H9 (cell line): ENCODE results near the gene C6orf52. TPM values are rescaled to one million over a fixed set of nuclear protein-coding genes. Genes with fewer than 3 reads are reported as not detected.
"Not testable (repeated sequence)": the region's sequence is repeated elsewhere in the genome, so short reads cannot be mapped to it uniquely, and the experiment has no call there.

ENCODE experiments used
- DNase-seq: peaks from one replicate; pipeline ENCODE4 v3.0.0-alpha.2; 2017
- H2AFZ ChIP-seq: one replicate; pipeline ENCODE4 v1.6.1; 2013; ENCODE audit warnings: mild to moderate bottlenecking, low read length, control low read depth, moderate library complexity
- H2AK5ac ChIP-seq: 2 replicates; pipeline ENCODE4 v1.6.1; 2013; ENCODE audit warnings: low read length, control low read depth, mixed read lengths; ENCODE audit not compliant: insufficient read length
- H2BK120ac ChIP-seq: one replicate; pipeline ENCODE4 v1.6.1; 2013; ENCODE audit warnings: low read depth, mild to moderate bottlenecking, low read length, control low read depth, inconsistent platforms; ENCODE audit not compliant: poor library complexity, severe bottlenecking
- H2BK12ac ChIP-seq: 2 replicates; pipeline ENCODE4 v1.6.1; 2013; ENCODE audit warnings: low read length, control low read depth, mixed read lengths, low read depth; ENCODE audit not compliant: insufficient read length
- H2BK15ac ChIP-seq: 2 replicates; pipeline ENCODE4 v1.6.1; 2013; ENCODE audit warnings: low read depth, low read length, control low read depth
- H2BK20ac ChIP-seq: one replicate; pipeline ENCODE4 v1.6.1; 2013; ENCODE audit warnings: low read depth, mild to moderate bottlenecking, low read length, control low read depth, inconsistent platforms; ENCODE audit not compliant: poor library complexity, severe bottlenecking
- H2BK5ac ChIP-seq: 2 replicates; pipeline ENCODE4 v1.6.1; 2013; ENCODE audit warnings: low read length, control low read depth, mixed read lengths; ENCODE audit not compliant: insufficient read length
- H3K14ac ChIP-seq: 2 replicates; pipeline ENCODE4 v1.6.1; 2013; ENCODE audit warnings: low read length, control low read depth; ENCODE audit not compliant: insufficient read depth
- H3K18ac ChIP-seq: 2 replicates; pipeline ENCODE4 v1.6.1; 2013; ENCODE audit warnings: low read depth, mild to moderate bottlenecking, mixed read lengths, low read length, control low read depth; ENCODE audit not compliant: insufficient read length
- H3K23ac ChIP-seq: 2 replicates; pipeline ENCODE4 v1.6.1; 2013; ENCODE audit warnings: low read length, control low read depth, mixed read lengths, low read depth; ENCODE audit not compliant: insufficient read length
- H3K23me2 ChIP-seq: 2 replicates; pipeline ENCODE4 v1.6.1; 2013; ENCODE audit warnings: low read depth, mild to moderate bottlenecking, mixed read lengths, low read length, control low read depth; ENCODE audit not compliant: insufficient read length, poor library complexity, severe bottlenecking
- H3K27ac ChIP-seq: 2 replicates; pipeline ENCODE4 v1.5.1; 2013; ENCODE audit warnings: low read length, control low read depth, mixed read lengths, low read depth; ENCODE audit not compliant: insufficient read length
- H3K27me3 ChIP-seq: 2 replicates; pipeline ENCODE4 v1.6.1; 2013; ENCODE audit warnings: low read length, control low read depth, inconsistent platforms; ENCODE audit not compliant: insufficient read depth
- H3K4ac ChIP-seq: 2 replicates; pipeline ENCODE4 v1.6.1; 2013; ENCODE audit warnings: low read depth, mild to moderate bottlenecking, control low read depth, inconsistent platforms, low read length, moderate library complexity
- H3K4me1 ChIP-seq: 2 replicates; pipeline ENCODE4 v1.6.1; 2013; ENCODE audit warnings: low read length, control low read depth, inconsistent platforms; ENCODE audit not compliant: insufficient read depth
- H3K4me2 ChIP-seq: 2 replicates; pipeline ENCODE4 v1.6.1; 2013; ENCODE audit warnings: low read length, control low read depth, mixed read lengths; ENCODE audit not compliant: insufficient read length, insufficient read depth
- H3K56ac ChIP-seq: 2 replicates; pipeline ENCODE4 v1.6.1; 2013; ENCODE audit warnings: low read depth, mild to moderate bottlenecking, mixed read lengths, low read length, control low read depth; ENCODE audit not compliant: insufficient read length
- H3K79me1 ChIP-seq: 2 replicates; pipeline ENCODE4 v1.6.1; 2013; ENCODE audit warnings: low read depth, mild to moderate bottlenecking, moderate library complexity, low read length, control low read depth, inconsistent platforms; ENCODE audit not compliant: insufficient read depth, poor library complexity, severe bottlenecking
- H3K79me2 ChIP-seq: 2 replicates; pipeline ENCODE4 v1.6.1; 2013; ENCODE audit warnings: low read length, control low read depth, inconsistent platforms; ENCODE audit not compliant: insufficient read depth
- H3K9ac ChIP-seq: 2 replicates; pipeline ENCODE4 v1.6.1; 2013; ENCODE audit warnings: low read length, control low read depth, mixed read lengths; ENCODE audit not compliant: insufficient read length; ENCODE audit errors: extremely low read depth
- H3K9me3 ChIP-seq: one replicate; pipeline ENCODE4 v1.6.1; 2013; ENCODE audit warnings: low read depth, low read length, inconsistent platforms; ENCODE audit not compliant: control insufficient read depth
- H3T11ph ChIP-seq: one replicate; pipeline ENCODE4 v1.6.1; 2013; ENCODE audit warnings: mild to moderate bottlenecking, low read length, control low read depth, inconsistent platforms
- H4K20me1 ChIP-seq: one replicate; pipeline ENCODE4 v1.6.1; 2013; ENCODE audit not compliant: control insufficient read depth, insufficient read length, insufficient read depth
- H4K5ac ChIP-seq: 2 replicates; pipeline ENCODE4 v1.6.1; 2013; ENCODE audit warnings: low read depth, mild to moderate bottlenecking, mixed read lengths, low read length, control low read depth; ENCODE audit not compliant: insufficient read length
- H4K8ac ChIP-seq: replicated peaks from 2 replicates; pipeline ENCODE4 v1.6.1; 2013; ENCODE audit warnings: low read length, control low read depth, mixed read lengths, low read depth; ENCODE audit not compliant: insufficient read length
- H4K91ac ChIP-seq: 2 replicates; pipeline ENCODE4 v1.6.1; 2013; ENCODE audit warnings: low read depth, mild to moderate bottlenecking, moderate library complexity, mixed read lengths, low read length, control low read depth; ENCODE audit not compliant: insufficient read length
- H3K27ac Mint-ChIP-seq, 3 experiments: 2 replicates in 2 of 3; 3 replicates in 1 of 3; pipeline ENCODE4 v1.8.0; 2020 to 2021; ENCODE audit warnings: mixed read lengths in 3 of 3, mild to moderate bottlenecking in 1 of 3, moderate library complexity in 1 of 3
- H3K27me3 Mint-ChIP-seq: 2 replicates; pipeline ENCODE4 v1.8.0; 2021; ENCODE audit warnings: low read depth, mild to moderate bottlenecking, moderate library complexity, mixed read lengths
- H3K36me3 Mint-ChIP-seq, 3 experiments: 2 replicates in 2 of 3; 3 replicates in 1 of 3; pipeline ENCODE4 v1.8.0; 2020 to 2021; ENCODE audit warnings: low read depth in 3 of 3, mixed read lengths in 3 of 3; ENCODE audit not compliant: insufficient read depth in 1 of 3
- H3K4me1 Mint-ChIP-seq, 2 experiments: 2 replicates each; pipeline ENCODE4 v1.8.0; 2020; ENCODE audit warnings: mixed read lengths in 2 of 2
- H3K4me3 Mint-ChIP-seq, 2 experiments: 2 replicates in 1 of 2; 3 replicates in 1 of 2; pipeline ENCODE4 v1.8.0; 2020 to 2021; ENCODE audit warnings: mild to moderate bottlenecking in 2 of 2, mixed read lengths in 2 of 2, moderate library complexity in 1 of 2
- H3K9me3 Mint-ChIP-seq, 2 experiments: 2 replicates in 1 of 2; 3 replicates in 1 of 2; pipeline ENCODE4 v1.8.0; 2020; ENCODE audit warnings: mild to moderate bottlenecking in 2 of 2, mixed read lengths in 2 of 2, moderate library complexity in 1 of 2
- CTCF ChIP-seq: fragments of 200-600 bp; sonication (generic); conservative IDR thresholded peaks from 3 replicates; pipeline ENCODE4 v1.8.0; 2021; ENCODE audit warnings: antibody characterized with exemption, mild to moderate bottlenecking
- WGBS: extraction: QIAGEN DNeasy Blood & Tissue Kit; methylation state at CpG from one replicate; pipeline ENCODE4 v1.1.7; 2013; ENCODE audit warnings: missing lambda C conversion rate, low lambda C conversion rate, mixed read lengths; ENCODE audit not compliant: insufficient read length; ENCODE audit errors: extremely low coverage; 5-methylcytosine and 5-hydroxymethylcytosine counted together
- total RNA-seq: library from RNA; stranded (reverse); gene quantifications from 2 replicates; pipeline ENCODE4 v1.2.1, GENCODE V29; 2021

Gene C6orf52
- total RNA-seq, 1 experiment from 2014 or later, result 1.8 TPM

GRCh38 chr6:10662207-10662606 is 32.2 kb downstream of the C6orf52 start:
- Histone ChIP-seq H3K79me2 (no peaks in the 10 kb centered on the region), H3K27me3 (no peaks in the 10 kb centered on the region), H3K23ac (no peak overlapping the region), H2AFZ (no peak overlapping the region), H3K56ac (no peak overlapping the region), H4K20me1 (no peaks in the 10 kb centered on the region), H3K27ac (no peak overlapping the region), H2AK5ac (no peak overlapping the region), H2BK5ac (no peak overlapping the region), H2BK15ac (no peak overlapping the region), H3K9ac (no peak overlapping the region), H4K91ac (no peak overlapping the region), H3K18ac (no peak overlapping the region), H3K4me2 (no peak overlapping the region), H2BK20ac (no peak overlapping the region), H2BK120ac (no peak overlapping the region), H3K4ac (no peak overlapping the region), H3K9me3 (no peaks in the 10 kb centered on the region), H4K8ac (no peak overlapping the region), H3K79me1 (no peaks in the 10 kb centered on the region), H2BK12ac (no peak overlapping the region), H3K14ac (no peak overlapping the region), H3K4me1 (no peaks in the 10 kb centered on the region), H3K23me2 (no peaks in the 10 kb centered on the region), H4K5ac (no peak overlapping the region), H3T11ph (no peak overlapping the region)
- Mint-ChIP-seq H3K4me3 (no peak overlapping the region), H3K9me3 (peaks cover 3 to 14% of the 10 kb centered on the region in 2 experiments; a peak in 3 of 5 replicates), H3K4me1 (peaks cover 0 to 6% of the 10 kb centered on the region in 2 experiments; a peak in 2 of 4 replicates), H3K27me3 (peaks cover 6% of the 10 kb centered on the region), H3K36me3 (peaks cover 0 to 2% (median 0%) of the 10 kb centered on the region in 3 experiments; a peak in 4 of 7 replicates), H3K27ac (no peak overlapping the region)
- no peak for DNase-seq
- WGBS, result no CpG with 5 or more reads among the region's 8 CpGs
- no peak for TF ChIP-seq CTCF

GRCh38 chr6:10660431-10661191 is 33.8 kb downstream of the C6orf52 start:
- not testable (repeated sequence) for H3K9ac ChIP-seq, H3K27me3 ChIP-seq, H3K27me3 Mint-ChIP-seq, H4K5ac ChIP-seq, H4K8ac ChIP-seq, H3K36me3 Mint-ChIP-seq, H3K9me3 ChIP-seq, H4K20me1 ChIP-seq, H2BK12ac ChIP-seq, H3K23me2 ChIP-seq, H2BK120ac ChIP-seq, H3K27ac ChIP-seq, H2BK20ac ChIP-seq, H3K23ac ChIP-seq, H3K14ac ChIP-seq, H3K79me1 ChIP-seq, H3T11ph ChIP-seq, H3K4ac ChIP-seq, H3K4me1 ChIP-seq, H4K91ac ChIP-seq, H3K56ac ChIP-seq, DNase-seq, H3K79me2 ChIP-seq, H2AK5ac ChIP-seq, H3K4me2 ChIP-seq, H3K27ac Mint-ChIP-seq, H3K18ac ChIP-seq, H3K4me1 Mint-ChIP-seq, H2BK15ac ChIP-seq, H2BK5ac ChIP-seq, H2AFZ ChIP-seq
- no CpG with 5 or more reads among the region's 11 CpGs for WGBS
- Mint-ChIP-seq H3K4me3 (peak overlapping the region in 1 of 2 experiments; percentile 29; a peak in 1 of 5 replicates), H3K9me3 (peaks cover 3 to 14% of the 10 kb centered on the region in 2 experiments; a peak in 3 of 5 replicates)
